ENCODE measurements around the gene CCND3. TPM values are rescaled to one million over a fixed set of nuclear protein-coding genes. Genes with fewer than 3 reads are reported as not detected.
"Not testable (repeated sequence)": the region's sequence is repeated elsewhere in the genome, so short reads cannot be mapped to it uniquely, and the experiment has no call there.

Gene CCND3
- total and polyA plus RNA-seq, 4 donors = 45.2 to 51.4 (median 48.0) TPM

DNA sequence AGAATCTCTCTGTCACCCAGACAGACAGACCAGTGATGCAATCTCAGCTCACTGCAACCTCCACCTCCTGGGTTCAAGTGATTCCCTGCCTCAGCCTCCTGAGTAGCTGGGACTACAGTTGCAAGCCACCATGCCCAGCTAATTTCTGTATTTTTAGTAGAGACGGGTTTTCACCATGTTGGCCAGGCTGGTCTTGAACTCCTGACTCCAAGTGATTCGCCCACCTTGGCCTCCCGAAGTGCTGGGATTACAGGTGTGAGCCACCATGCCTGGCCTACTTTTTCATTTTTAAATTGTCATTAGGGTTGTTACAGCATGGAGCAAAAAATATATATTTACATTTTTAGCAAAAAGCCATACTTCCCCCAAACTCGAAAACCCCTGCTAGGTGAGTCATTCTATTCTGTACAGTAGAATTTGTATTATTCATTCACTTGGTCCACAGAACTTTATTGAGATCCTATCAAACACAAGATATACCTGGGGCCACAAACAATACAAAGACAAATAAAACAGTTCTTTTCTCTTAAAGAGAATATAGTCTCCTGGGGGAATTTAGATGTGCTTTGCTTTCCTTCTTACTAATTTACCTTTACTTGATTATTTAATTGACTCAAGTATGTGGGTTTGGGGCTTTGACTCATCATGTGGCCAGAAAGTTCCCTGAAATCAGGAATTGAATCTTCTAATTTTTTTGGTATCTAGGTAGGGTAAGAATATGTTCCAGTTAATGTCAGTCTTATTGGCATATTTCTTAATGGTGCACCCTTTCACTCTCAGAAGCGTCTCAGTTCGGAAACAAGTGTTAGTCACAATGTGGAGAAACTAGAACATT is 16.6 kb upstream of the CCND3 start:
- H3K4me3 ChIP-seq (ENCODE audit: low read length in 2 of 2) = no peak overlapping the region
- ATAC-seq (ENCODE audit: low FRiP score) = no peak
- no peaks in the 10 kb centered on the region for H3K9me3 ChIP-seq (ENCODE audit: control insufficient read depth, low read length)
- DNase-seq = no peak
- intact Hi-C loops (cut with DNase I) = no loop called here
- no peaks in the 10 kb centered on the region for H3K36me3 ChIP-seq (ENCODE audit: control insufficient read depth in 1 of 2, insufficient read depth in 2 of 2, low read length in 1 of 2)
- H3K4me1 ChIP-seq (ENCODE audit: control insufficient read depth in 1 of 2, insufficient read depth in 2 of 2, low read length in 2 of 2) = no peaks in the 10 kb centered on the region
- H3K27me3 ChIP-seq (ENCODE audit: control insufficient read depth in 1 of 2, insufficient read depth in 2 of 2, low read length in 1 of 2) = no peaks in the 10 kb centered on the region
- H3K27ac ChIP-seq (ENCODE audit: low read depth in 1 of 2, low read length in 2 of 2) = no peak overlapping the region
- WGBS, 2 donors = 91 to 94% methylated on average over 6 of the region's 6 CpGs

DNA sequence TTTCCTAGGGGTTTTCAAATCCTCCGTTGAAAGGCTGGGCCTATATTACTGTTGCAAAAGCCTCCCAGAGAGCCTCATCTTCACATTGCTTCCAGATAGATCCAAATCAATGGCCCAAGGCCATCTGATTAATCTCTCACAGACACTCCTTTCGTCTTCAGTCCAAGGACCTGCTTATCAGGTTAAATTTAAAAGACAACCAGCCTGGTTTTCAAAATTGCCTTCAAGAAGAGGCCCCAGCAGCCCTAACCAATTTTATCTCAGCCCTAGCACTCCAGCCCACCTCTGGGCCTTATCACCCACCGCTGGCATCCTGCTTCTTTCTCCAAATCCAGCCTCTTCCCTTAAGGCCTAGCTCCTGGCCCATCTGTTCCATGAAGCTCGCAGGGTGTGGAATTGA is 15.5 kb upstream of the CCND3 start:
- no peaks in the 10 kb centered on the region for H3K9me3 ChIP-seq (ENCODE audit: control insufficient read depth, low read length)
- H3K36me3 ChIP-seq (ENCODE audit: control insufficient read depth in 1 of 2, insufficient read depth in 2 of 2, low read length in 1 of 2) = no peaks in the 10 kb centered on the region
- DNase-seq = no peak
- no peak for ATAC-seq (ENCODE audit: low FRiP score)
- H3K27ac ChIP-seq (ENCODE audit: low read depth in 1 of 2, low read length in 2 of 2) = no peak overlapping the region
- no peaks in the 10 kb centered on the region for H3K27me3 ChIP-seq (ENCODE audit: control insufficient read depth in 1 of 2, insufficient read depth in 2 of 2, low read length in 1 of 2)
- WGBS, 2 donors = 81 to 84% methylated on average over 4 of the region's 4 CpGs
- no peaks in the 10 kb centered on the region for H3K4me1 ChIP-seq (ENCODE audit: control insufficient read depth in 1 of 2, insufficient read depth in 2 of 2, low read length in 2 of 2)
- no peak overlapping the region for H3K4me3 ChIP-seq (ENCODE audit: low read length in 2 of 2)
- intact Hi-C loops (cut with DNase I) = no loop called here

DNA sequence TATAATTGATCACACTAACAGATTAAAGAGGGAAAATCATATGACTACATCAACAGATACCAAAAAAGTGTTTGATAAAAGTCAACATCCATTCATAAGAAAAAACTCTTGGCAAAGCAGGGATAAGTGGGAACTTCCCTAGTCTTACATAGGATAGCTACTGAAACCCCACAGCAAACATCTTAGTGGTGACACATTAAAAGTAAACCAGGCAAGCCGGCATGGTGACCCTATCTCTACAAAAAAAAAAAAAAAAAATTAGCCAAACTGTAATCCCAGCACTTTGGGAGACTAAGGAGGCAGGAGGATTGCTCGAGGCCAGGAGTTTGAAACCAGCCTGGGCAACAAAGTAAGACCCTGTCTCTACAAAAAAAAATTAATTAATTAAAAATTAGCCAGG is 13.8 kb upstream of the CCND3 start:
- 88 to 91% methylated on average over 2 of the region's 2 CpGs for WGBS, 2 donors
- no peak overlapping the region for H3K27ac ChIP-seq (ENCODE audit: low read depth in 1 of 2, low read length in 2 of 2)
- no peak overlapping the region for H3K4me3 ChIP-seq (ENCODE audit: low read length in 2 of 2)
- no peaks in the 10 kb centered on the region for H3K27me3 ChIP-seq (ENCODE audit: control insufficient read depth in 1 of 2, insufficient read depth in 2 of 2, low read length in 1 of 2)
- DNase-seq = no peak
- no peaks in the 10 kb centered on the region for H3K4me1 ChIP-seq (ENCODE audit: control insufficient read depth in 1 of 2, insufficient read depth in 2 of 2, low read length in 2 of 2)
- ATAC-seq (ENCODE audit: low FRiP score) = no peak
- no peaks in the 10 kb centered on the region for H3K36me3 ChIP-seq (ENCODE audit: control insufficient read depth in 1 of 2, insufficient read depth in 2 of 2, low read length in 1 of 2)
- intact Hi-C loops (cut with DNase I) = no loop called here
- H3K9me3 ChIP-seq (ENCODE audit: control insufficient read depth, low read length) = no peaks in the 10 kb centered on the region

DNA sequence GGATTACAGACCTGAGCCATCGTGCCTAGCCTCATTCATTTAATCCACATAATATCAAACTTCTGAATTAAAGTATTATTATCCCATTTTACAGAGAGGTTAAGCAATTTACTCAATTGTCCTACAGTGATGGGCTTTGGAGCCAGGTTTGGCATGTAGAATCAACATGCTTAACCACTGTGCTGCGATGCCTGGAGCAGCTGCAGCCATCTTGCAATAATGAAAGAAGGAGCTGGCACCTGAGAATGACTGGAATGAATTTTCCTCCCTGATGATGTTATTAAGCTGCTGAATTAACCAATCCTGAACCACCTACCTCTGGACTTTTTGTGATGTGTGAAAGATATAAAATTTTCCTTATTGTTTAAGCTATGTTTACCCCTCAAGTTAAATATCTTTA is 13.1 kb upstream of the CCND3 start:
- WGBS, 2 donors = 89 to 92% methylated on average over 2 of the region's 2 CpGs
- intact Hi-C loops (cut with DNase I) = no loop called here

DNA sequence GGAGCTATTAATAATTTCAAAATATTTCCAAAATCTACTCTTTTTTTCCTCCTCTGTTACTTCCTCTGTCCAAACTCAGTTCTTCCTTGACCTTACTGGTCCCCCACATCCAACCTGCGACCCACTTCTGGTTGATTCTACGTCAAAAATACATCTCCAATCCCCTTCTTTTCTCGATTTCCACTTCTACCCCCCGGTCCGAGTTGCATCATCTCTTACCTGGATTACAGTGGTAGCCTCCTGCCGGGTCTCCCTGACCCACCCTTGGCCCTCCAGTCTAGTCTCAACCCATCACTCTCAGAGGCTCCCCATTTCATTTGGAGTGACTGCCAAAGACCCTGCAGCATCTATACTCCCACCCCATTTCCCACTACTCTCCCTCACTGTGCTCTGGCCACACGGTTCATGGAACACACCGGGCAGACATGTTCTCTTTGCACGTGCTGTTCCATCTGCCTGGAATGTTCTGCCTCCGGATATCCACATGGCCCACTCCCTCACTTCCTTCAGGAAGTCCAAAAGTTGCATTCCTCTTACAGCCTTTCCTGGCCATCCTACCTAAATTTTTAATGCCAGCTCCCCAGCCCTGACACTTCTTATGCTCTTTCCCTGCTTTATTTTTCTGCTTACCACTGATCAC is 6.1 kb upstream of the CCND3 start:
- intact Hi-C loops (cut with DNase I) = no loop called here
- Histone ChIP-seq H3K9me3 (ENCODE audit: control insufficient read depth, low read length) (no peaks in the 10 kb centered on the region), H3K4me1 (ENCODE audit: control insufficient read depth in 1 of 2, insufficient read depth in 2 of 2, low read length in 2 of 2) (no peaks in the 10 kb centered on the region), H3K27me3 (ENCODE audit: control insufficient read depth in 1 of 2, insufficient read depth in 2 of 2, low read length in 1 of 2) (no peaks in the 10 kb centered on the region), H3K27ac (ENCODE audit: low read depth in 1 of 2, low read length in 2 of 2) (no peak overlapping the region), H3K4me3 (ENCODE audit: low read length in 2 of 2) (no peak overlapping the region), H3K36me3 (ENCODE audit: control insufficient read depth in 1 of 2, insufficient read depth in 2 of 2, low read length in 1 of 2) (no peaks in the 10 kb centered on the region)
- ATAC-seq (ENCODE audit: low FRiP score) = no peak
- DNase-seq = no peak
- 81 to 85% methylated on average over 10 of the region's 10 CpGs for WGBS, 2 donors

More for the DNA sequence above, 13.1 kb upstream of the CCND3 start:
- H3K4me1 ChIP-seq (ENCODE audit: control insufficient read depth in 1 of 2, insufficient read depth in 2 of 2, low read length in 2 of 2) = no peaks in the 10 kb centered on the region
- H3K36me3 ChIP-seq (ENCODE audit: control insufficient read depth in 1 of 2, insufficient read depth in 2 of 2, low read length in 1 of 2) = no peaks in the 10 kb centered on the region
- H3K4me3 ChIP-seq (ENCODE audit: low read length in 2 of 2) = no peak overlapping the region
- no peaks in the 10 kb centered on the region for H3K9me3 ChIP-seq (ENCODE audit: control insufficient read depth, low read length)
- H3K27me3 ChIP-seq (ENCODE audit: control insufficient read depth in 1 of 2, insufficient read depth in 2 of 2, low read length in 1 of 2) = no peaks in the 10 kb centered on the region
- ATAC-seq (ENCODE audit: low FRiP score) = no peak
- no peak for DNase-seq
- no peak overlapping the region for H3K27ac ChIP-seq (ENCODE audit: low read depth in 1 of 2, low read length in 2 of 2)

DNA sequence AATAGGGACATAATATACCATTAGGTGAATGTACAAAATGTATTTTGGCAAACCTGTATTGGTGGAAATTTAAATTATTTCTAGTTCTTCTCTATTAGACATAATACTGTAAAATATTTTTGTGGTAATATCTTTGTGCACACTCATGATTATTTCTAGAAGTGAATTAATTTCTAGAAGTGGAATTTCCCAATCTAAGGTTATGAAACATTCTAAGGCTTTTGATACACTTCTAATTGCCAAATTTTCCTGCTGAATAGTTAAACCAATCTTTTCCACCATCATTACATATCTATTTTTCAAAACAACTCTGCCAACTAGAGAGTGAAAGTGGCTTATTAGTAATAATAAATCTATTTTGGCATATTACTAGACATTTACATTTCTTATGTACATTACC is 1.8 kb upstream of the CCND3 start:
- Histone ChIP-seq H3K4me1 (ENCODE audit: control insufficient read depth in 1 of 2, insufficient read depth in 2 of 2, low read length in 2 of 2) (no peaks in the 10 kb centered on the region), H3K4me3 (ENCODE audit: low read length in 2 of 2) (no peak overlapping the region), H3K36me3 (ENCODE audit: control insufficient read depth in 1 of 2, insufficient read depth in 2 of 2, low read length in 1 of 2) (no peaks in the 10 kb centered on the region), H3K27me3 (ENCODE audit: control insufficient read depth in 1 of 2, insufficient read depth in 2 of 2, low read length in 1 of 2) (no peaks in the 10 kb centered on the region), H3K27ac (ENCODE audit: low read depth in 1 of 2, low read length in 2 of 2) (no peak overlapping the region), H3K9me3 (ENCODE audit: control insufficient read depth, low read length) (no peaks in the 10 kb centered on the region)
- DNase-seq (no peak), ATAC-seq (ENCODE audit: low FRiP score) (no peak)
- intact Hi-C loops (cut with DNase I) = no loop called here

DNA sequence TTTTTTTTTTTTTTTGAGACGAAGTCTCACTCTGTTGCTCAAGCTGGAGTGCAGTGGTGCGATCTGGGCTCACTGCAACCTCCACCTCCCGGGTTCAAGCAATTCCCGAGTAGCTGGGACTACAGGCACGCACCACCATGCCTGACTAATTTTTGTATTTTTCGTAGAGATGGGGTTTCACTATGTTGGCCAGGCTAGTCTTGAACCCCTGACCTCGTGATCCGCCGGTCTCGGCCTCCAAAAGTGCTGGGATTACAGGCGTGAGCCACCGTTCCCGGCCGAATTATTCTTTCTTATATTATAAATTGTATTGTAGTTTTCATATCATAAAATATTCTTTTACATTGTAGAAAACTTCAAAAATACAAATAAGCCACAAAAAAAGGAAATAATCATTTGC is 1.3 kb upstream of the CCND3 start:
- H3K27ac ChIP-seq (ENCODE audit: low read depth in 1 of 2, low read length in 2 of 2); ATAC-seq (ENCODE audit: low FRiP score); H3K9me3 ChIP-seq (ENCODE audit: control insufficient read depth, low read length); H3K27me3 ChIP-seq (ENCODE audit: control insufficient read depth in 1 of 2, insufficient read depth in 2 of 2, low read length in 1 of 2); H3K4me1 ChIP-seq (ENCODE audit: control insufficient read depth in 1 of 2, insufficient read depth in 2 of 2, low read length in 2 of 2); intact Hi-C loops (cut with DNase I); DNase-seq; H3K36me3 ChIP-seq (ENCODE audit: control insufficient read depth in 1 of 2, insufficient read depth in 2 of 2, low read length in 1 of 2); H3K4me3 ChIP-seq (ENCODE audit: low read length in 2 of 2): not testable (repeated sequence)
- 92 to 94% methylated on average over 13 to 14 of the region's 14 CpGs for WGBS, 2 donors

DNA sequence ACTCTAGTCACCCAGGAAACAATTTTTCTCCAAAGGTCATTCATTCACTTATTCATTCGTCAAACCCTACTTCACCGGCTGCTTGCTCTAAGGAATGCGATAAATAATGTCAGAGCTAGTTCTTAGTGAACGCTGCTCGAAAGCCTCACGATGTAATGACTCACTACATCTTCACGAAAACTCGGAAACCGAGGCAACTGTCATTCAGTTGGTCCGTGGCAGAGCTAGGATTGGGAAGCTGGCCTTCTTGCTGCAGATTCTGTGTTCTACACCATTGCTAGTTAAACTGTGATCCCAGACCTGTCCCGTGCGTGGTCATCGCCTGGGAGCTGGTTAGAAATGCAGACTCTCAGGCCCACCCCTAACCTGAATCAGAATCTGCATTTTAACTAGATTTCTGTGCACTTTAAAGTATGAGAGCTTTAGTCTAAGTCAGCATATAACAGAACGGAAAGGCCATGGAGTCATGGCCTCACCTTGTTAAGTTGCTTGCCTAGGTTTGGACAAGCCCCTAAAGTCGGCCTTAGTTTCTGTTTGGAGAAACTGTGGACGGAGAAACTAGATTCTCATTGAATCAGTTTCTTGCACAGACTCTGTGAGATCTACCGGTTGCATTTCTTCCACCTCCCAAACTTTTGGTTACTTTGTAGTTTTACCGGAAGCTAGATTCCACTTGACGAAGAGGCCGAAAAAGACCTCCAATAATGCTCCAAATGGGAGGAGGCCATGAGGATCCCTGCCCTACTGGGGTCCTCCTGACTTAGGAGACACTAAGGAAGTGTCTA is 651 bp upstream of the CCND3 start:
- WGBS, 2 donors = 32 to 36% methylated on average over 20 of the region's 20 CpGs
- no peaks in the 10 kb centered on the region for H3K4me1 ChIP-seq (ENCODE audit: control insufficient read depth in 1 of 2, insufficient read depth in 2 of 2, low read length in 2 of 2)
- no peaks in the 10 kb centered on the region for H3K27me3 ChIP-seq (ENCODE audit: control insufficient read depth in 1 of 2, insufficient read depth in 2 of 2, low read length in 1 of 2)
- intact Hi-C loops (cut with DNase I) = no loop called here
- DNase-seq (no peak), ATAC-seq (ENCODE audit: low FRiP score) (no peak)
- H3K4me3 ChIP-seq (ENCODE audit: low read length in 2 of 2) = peak overlapping the region; percentile 30 to 81
- peak overlapping the region in 1 of 2 donors; percentile 90 for H3K27ac ChIP-seq (ENCODE audit: low read depth in 1 of 2, low read length in 2 of 2)
- no peaks in the 10 kb centered on the region for H3K36me3 ChIP-seq (ENCODE audit: control insufficient read depth in 1 of 2, insufficient read depth in 2 of 2, low read length in 1 of 2)
- no peaks in the 10 kb centered on the region for H3K9me3 ChIP-seq (ENCODE audit: control insufficient read depth, low read length)
